Measurements from ENCODE around the gene RABGAP1.

The RABGAP1 gene

DNA sequence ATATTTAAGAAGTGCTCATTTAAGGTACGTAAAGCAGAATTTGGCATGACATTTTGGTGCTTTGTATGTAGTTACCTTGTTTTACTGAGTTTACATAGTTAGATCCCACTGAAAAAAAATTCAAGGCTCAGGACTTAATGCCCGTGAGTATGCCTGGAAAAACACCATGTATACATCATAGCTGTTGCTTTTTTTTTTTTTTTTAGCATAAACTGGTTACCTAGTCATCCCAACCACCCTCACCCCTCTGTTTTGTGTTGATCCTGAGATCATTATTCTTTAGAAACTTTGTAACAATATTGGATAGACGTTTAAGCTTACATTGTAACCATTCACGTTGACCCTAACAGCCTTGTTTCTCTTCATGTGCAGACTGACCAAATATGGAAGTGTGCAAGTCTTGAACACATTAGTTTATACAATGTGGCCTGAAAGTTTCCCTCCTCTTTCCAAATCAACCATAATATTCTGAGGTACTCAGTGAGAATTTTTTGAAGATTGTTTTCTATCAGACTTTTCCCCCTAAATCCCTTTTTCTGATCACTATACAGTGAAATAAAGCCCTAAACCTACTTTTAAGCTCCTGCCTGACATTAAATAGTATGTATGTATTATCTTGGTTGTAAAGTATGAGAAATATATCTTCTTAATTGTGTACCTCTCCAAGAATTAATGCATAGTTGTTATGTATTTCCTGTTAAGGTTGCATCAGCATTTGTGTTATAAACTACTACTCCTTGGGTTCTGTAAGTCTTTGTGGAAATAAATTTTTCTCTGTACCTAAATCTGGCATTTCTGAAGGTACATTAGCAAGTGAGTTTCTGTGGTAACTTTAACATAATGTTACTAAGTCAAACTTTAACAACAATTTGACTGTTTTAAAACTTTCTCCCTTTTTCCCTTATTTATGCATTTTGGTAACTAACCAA, 4.4 kb downstream of the RABGAP1 start:
- DNase-seq: no peak

DNA sequence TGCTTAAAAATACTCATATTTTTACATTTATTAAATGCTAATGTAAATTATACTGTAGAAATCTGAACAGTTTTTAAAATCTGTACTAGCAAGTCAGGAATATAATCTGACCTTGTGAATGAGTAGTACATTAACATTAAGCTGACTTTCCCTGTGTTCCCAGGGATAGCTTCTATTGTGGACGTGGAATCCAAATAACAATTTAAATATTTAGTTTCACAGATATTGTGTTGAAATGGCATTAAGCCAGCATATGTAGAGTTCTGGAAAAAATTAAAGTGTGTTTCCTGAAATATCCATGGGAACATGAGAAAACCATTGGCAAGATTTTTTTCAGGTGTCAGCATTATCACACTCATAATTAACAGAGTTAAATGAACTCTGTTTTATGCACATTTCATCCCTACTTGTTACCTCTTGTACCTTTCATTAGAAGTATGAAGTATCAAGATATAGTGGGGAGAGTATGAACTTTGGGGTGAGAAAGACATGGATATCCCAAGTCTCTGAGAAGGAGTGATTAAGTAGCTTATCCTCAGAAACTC, 5.7 kb downstream of the RABGAP1 start:
- DNase-seq: no peak

DNA sequence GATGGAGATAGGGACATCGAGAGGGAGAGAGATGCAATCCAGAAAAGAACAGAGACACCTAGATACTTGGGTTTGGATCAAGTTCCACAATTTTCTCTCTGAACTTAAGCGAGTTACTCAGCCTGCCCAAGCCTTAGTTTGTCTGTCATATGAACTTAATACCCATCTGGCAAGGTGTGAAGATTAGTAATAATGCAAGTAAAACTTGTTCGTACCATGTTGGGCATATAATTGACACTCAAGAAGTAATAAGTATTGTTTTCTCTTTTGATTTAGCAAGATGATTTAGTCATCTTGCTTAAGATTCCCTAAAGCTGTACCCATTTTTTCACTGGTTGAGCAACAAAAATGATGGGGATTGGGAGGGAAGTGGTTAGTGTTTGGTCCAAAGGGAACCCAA, 7.5 kb downstream of the RABGAP1 start:
- no peak for DNase-seq

DNA sequence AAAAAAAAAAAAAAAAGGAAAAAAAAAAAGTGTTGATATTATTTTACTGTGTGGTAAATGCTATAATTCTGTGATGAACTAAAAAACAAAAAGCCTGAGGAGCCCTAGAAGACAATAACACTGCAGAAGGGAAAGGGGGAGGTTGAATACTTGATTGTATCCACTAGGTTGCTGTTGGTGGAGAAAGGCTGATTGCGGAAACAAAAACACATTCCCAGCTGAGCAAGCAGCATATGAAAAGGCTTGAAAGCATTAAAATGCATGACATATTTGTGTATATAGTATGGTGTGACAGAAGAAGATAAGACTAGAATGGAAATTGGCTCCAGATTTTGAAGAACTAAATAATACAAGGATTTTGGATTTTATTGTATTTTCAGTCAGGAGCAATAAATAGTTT, 8.9 kb downstream of the RABGAP1 start:
- DNase-seq: no peak

DNA sequence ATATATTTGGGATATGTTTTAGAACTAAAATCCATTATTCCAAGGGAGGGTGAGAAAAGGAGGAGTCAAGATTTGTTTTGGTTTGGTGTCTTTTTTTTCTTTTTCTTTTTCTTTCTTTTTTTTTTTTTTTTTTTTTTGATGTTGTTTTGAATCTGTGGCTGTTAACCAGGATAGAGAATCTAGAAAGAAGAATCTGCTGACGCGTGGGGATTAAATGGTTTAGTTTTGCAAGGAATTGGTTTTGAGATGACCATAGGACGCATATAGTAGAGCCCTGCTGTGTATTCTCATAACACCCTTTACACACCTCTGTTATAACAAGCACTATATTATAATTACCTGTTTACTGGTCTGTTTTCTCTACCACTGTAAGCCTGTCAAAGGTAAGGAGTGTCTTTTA, 9.4 kb downstream of the RABGAP1 start:
- no peak for DNase-seq

DNA sequence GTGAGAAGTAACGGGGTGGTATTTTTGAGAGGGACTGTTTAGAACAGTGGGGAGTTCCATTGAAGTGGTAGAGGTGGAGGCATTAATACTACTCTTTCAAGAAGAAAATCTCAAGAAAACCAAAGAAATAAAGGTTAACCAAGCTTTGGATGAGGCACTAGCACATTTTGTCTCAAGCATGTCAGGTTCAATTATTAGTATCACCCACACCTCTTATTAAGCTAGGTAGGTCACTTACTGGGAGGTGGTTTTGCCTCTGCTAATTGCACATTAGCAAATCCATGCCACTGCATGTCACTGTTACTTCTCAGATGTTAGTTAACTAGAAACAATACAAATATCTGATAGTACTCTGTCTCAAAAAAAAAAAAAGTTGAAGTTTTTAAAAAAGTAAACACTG, 10.2 kb downstream of the RABGAP1 start:
- no peak for DNase-seq

DNA sequence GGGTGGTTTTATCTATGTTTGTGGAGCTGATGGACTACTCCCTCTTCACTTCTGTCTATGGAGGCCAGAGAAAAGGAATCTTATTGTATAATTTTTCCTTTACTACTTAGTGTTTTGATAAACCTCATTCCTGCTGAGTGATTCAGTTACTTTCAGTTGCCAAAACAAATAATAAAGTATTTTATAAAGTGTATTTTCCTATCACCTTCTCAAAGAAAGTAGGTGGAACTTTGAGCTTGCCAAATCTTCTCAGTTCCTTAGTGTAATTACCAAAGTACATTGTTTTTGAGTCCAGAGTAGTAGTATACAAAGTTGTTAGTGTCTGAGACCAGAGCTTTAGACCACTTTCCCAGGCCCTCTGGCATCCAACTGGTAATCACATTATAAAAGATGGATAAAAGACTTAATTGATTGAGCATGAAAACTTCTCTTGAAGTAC, 13.5 kb downstream of the RABGAP1 start:
- DNase-seq: no peak

DNA sequence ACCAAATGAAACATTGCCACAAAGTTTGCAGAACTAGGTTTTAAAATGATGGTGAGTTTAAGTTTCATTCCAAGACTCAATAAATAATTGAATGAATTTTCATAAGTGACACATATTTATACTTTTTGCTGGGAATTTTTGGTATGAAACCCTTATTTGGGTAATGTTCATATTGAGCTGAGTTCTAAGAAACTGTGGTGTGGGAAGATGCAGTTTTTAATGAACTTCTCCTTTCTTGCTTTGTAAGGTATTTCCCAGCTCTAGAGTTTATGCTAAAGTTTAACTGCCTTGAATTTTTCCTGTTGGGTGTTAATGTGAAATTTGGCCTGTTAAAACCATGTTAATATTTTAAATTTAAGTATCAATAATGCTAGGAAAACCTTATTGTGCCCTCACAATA, 15.1 kb downstream of the RABGAP1 start:
- no peak for DNase-seq

DNA sequence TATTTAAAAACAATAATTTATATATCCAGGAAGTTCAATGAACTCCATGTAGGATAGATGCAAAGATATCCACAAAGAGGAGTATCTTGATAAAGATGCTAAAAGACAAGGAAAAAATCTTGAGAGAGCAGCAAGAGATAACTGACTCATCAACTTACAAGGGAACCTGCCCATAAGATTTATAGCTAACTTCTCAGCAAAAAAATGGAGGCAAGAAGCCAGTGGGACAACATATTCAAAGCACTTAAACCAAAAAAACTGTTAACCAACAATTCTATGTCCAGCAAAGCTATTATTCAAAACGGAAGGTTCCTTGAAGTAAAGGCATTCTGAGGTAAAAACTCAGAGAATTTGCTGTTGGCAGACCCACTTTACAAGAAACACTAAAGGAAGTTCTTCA, 20.3 kb downstream of the RABGAP1 start:
- DNase-seq: no peak

DNA sequence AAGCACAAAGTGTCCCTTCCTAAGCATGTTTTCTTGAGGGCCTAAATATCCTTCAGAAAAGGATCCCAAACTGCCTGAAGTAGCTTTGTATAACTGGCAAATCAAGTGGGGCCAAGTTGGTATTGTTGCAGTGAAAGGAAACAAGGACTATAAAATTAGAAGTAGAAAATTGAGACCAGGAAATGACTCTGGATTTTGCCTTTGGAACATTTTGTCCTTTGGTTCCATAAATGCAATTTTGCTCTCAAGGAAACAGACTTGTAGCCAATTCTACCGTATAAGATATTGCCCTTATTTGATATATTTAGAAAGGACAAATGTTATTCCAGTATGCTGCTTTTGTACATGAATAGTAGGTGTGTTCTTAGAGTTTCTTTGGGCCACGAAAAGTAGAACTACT, 34.4 kb downstream of the RABGAP1 start:
- DNase-seq: no peak

DNA sequence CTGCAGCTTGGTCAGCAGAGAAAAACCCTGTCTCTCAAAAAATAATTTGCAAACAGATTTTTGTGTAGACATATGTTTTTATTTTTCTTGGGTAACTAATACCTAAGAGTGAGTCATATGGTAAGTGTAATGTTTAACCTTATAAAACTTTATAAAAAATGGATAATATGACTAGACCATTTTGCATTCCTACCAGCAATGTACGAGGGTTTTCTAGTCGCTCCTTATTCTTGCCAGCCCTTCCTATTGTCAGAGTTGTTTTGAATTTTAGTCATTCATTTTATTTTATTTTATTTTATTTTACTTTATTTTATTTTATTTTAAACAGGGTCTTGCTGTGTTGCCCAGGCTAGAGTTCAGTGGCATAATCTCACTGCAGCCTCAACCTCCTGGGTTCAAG, 37.8 kb downstream of the RABGAP1 start:
- no peak for DNase-seq

DNA sequence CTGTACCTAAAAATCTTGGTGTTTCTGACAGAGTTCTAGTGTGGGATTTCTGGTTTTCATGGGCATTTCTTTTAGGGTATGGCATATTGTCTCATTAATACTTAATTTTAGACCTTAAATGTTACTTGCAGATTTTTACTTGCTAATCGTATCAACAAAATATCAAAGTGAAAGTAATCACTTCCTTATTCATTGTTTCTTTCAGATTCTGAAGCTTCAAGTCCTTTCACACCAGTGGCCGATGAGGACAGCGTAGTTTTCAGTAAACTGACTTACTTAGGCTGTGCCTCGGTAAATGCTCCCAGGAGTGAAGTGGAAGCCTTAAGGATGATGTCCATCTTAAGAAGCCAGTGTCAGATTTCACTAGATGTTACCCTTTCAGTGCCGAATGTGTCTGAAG, 45.2 kb downstream of the RABGAP1 start:
- no peak for DNase-seq

DNA sequence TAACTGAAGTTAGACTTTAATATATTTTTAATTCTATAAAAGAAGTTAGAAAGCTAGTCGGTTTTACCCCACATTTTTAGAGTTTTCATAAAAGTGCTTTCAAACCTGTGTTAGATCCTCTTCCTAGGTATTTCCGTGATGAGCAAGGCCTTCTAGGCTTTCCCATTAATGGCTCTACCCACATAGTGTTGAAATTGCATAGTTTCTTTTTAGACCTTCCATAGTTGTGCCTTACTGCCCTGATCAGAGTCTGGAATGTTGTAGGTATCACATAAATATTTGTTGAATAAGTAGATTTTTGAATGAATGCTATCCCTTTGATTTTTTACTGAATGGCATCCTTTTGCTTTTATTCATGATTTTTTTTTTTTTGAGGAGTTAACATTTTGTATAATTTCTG, 47.3 kb downstream of the RABGAP1 start:
- no peak for DNase-seq

DNA sequence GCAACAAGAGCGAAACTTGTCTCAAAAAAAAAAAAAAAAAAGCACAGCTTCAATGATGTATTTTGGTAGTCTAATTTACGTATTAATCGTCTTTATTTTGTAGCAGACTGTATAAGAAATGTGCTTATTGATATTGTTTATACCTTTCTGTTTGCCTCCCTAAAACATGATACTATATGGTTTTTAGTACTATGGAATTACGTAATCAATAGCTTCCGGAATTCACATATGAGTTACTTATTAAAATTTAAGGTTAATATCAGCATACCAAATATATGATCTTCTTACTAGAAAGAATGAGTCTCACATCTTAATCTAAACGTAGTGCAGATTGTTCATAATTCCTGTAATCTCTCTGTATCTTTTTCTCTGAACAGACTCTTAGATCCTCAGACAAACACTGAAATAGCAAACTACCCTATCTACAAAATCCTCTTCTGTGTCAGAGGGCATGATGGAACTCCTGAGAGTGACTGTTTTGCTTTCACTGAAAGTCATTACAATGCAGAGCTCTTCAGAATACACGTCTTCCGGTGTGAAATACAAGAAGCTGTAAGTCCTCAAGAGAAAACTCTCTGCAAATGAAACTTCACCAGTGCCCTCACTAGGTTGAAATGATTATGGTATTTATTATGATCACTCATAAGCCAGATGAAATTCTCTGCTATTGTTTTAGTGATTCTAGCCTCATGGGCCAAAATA, 48.3 kb downstream of the RABGAP1 start:
- DNase-seq: no peak

DNA sequence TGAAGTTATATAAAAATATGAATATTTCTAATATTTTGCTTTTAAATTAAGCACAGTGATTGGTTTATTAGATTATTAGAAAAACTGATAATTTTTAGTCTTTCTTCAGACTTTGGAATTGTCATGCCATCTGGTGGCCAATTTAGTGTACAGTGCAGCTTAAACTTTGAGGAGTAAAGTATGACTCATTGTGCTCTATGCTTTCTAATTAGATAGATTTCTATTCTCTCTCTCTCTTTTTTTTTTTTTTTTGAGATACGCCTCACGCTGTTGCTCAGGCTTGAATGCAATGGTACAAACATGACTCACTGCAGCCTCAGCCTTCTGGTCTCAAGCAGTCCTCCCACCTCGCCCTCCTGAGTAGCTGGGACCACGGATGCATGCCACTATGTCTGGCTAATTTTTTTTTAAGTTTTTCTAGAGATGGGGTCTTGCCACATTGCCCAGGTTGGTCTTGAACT, 50.6 kb downstream of the RABGAP1 start:
- no peak for DNase-seq

DNA sequence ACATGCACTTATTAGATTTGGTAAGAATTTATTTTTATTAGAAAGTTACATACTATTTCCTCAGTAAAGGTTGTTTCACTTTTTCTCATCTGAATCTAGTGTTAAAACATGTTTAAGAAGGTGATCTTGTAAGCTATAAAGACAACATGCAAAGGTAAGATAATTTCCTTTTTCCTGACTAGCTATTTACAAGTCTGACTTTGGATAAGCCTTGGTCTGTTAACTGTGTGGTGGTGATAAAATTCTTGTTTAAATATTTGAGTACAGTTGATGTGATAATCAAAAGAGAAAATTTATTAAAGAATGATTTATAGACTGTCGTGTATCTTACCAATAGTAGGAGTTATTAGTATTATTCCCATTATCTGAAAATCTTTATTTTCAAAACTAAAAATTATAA, 55.8 kb downstream of the RABGAP1 start:
- DNase-seq: no peak

DNA sequence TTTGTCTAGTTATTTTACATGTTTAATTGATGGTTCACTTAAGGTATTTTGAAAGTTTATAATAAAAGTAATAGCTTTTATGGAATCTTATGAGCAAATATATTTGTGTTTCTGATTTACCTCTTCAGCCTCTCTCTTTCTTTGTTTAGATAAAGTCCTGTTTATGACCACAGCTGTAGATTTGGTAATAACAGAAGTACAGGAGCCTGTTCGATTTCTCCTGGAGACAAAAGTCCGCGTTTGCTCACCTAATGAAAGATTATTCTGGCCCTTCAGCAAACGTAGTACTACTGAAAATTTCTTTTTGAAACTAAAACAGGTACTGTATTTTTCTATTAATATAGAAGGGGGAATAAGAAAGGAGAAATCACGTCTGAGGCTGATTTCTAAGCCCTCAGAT, 57.6 kb downstream of the RABGAP1 start:
- DNase-seq: no peak

DNA sequence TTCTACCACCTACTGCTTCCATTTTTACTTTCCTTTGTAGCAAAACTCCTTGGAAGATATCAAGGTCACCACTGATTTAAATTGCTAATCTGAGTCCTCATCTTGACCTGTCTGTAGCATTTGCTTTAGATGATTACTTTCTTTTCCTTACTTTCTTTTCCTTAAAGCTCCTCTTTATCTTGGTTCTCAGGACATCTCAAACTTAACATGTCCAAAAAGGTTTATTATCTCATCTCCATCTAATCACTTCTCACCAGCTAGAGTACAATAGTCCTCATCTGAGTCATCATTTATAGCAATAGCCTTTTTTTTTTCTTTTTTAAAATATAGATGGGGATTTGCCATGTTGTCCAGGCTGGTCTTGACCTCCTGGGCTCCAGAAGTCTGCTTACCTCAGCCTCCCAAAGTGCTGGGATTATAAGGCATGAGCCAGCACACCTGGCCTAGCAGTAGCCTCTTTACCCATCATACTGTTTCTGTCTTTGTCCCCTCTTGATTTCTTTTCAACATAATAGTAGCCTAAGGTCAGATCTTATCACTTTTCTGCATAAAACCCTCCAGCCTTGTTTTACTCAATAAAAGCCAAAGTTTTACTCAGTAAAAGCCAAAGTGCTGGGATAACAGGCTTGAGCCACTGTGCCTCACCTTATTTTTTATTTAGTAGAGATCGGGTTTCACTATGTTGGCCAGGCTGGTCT, 59.7 kb downstream of the RABGAP1 start:
- no peak for DNase-seq

DNA sequence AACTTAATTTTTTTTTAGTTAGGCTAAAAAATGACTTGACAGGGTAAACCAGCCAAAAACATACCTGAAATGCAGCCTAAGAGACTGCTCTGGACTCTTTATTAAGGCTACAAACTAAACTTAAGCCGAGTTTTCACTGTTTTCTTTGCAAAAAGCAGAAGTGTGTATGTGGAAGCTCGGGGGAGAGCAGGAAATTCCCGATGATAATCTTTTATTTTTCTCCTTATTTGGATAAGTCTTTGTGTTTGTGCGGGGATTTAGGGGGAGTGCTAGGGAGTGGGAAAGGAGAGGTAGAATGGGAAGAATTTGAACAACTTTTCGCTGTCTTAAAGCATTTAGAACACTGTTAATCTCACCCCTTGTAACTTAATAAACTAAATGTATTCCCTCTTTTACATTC, 61.9 kb downstream of the RABGAP1 start:
- no peak for DNase-seq

DNA sequence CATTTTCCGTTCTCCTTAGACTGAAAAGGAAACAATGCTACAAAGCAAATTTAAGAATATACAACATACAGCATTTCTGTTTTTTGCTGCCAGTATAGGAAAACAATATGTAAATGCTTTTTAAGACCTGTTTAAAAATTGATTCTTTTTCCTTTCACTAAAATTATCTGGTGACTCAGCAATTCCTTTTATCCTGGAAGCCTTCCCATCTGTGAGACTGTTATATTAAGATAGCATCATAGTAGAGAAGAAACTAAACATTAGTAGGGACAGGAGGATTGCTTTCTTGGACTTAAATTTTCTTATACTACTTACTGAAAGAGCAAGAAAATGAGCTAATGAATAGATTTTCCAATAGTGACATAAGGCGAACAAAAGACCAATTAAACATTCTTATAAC, 62.6 kb downstream of the RABGAP1 start:
- no peak for DNase-seq

DNA sequence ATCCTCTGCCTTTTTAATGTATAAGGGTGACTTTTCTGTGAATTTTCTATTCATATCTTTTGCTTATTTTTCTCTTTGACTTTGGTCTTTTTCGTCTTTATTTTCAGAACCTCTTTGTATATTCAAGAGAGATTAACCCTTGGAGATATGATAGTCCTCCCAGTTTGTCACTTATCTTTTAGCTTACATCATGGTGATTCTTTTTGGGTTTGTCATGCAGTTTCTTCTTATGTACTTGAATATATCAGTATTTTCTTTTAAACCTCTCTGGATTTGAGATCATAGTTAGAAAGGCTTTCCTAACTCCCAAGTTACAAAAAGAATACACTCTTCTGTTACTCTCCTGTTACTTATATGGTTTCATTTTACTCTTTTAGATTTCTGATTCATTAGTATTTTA, 65.1 kb downstream of the RABGAP1 start:
- no peak for DNase-seq

DNA sequence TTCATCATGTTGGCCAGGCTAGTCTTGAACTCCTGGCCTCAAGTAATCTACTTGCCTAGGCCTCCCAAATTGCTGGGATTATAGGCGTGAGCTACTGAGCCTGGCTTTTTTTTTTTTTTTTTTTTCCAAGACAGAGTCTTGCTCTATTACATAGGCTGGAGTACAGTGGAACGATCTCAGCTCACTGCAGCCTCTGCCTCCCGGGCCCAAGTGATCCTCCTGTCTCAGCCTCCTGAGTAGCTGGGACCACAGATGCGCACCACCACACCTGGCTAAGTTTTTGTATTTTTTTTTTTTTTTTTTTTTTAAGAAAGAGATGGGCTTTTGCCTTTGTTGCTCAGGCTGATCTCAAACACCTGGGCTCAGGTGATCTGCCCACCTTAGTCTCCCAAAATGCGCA, 66.4 kb downstream of the RABGAP1 start:
- no peak for DNase-seq

DNA sequence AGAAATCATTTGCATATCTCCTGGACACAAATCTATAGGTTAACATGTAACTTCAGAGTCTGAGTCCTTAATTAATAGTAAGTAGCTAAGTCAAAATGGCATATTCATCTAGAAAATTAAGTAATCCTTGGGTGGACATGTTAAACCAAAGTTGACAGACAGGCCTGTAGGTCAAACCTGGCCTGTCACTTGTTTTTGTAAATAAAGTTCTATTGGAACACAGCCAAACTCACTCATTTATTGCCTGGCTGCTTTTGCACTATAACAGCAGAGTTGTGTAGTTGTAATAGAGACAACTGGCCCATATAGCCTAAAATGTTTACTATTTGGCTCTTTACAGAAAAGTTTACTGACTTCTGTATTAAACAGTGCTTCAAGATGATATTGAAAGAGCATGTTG, 68.1 kb downstream of the RABGAP1 start:
- no peak for DNase-seq

Data from 8988T (cell line).